ENCODE data around the gene COX20. TPM values are rescaled to one million over a fixed set of nuclear protein-coding genes. Genes with fewer than 3 reads are reported as not detected.

COX20 gene
- total RNA-seq, 1 donor from 2014 or later: 37.1 TPM

- H3K4me3 Mint-ChIP-seq: no peak overlapping the region
- intact Hi-C loops (cut with micrococcal nuclease): loop anchor here (1.0 kb wide), 1 partner anchor 8 kb away; no protein-coding TSS in a partner anchor
Measured at GRCh38 chr1:244854166-244854565, 18.7 kb downstream of the COX20 start.

GRCh38 chr1:244854865-244855578 lies 19.6 kb downstream of the COX20 start:
- Mint-ChIP-seq H3K36me3 (ENCODE audit: low read depth) (peaks cover 92% of the 10 kb centered on the region), H3K4me3 (no peak overlapping the region), H3K4me1 (peaks cover 64% of the 10 kb centered on the region), H3K9me3 (no peaks in the 10 kb centered on the region), H3K27ac (peak overlapping the region; percentile 70), H3K27me3 (no peaks in the 10 kb centered on the region)
- TF ChIP-seq CTCF (IDR thresholded peaks at IDR 0.05): no peak
- POLR2A ChIA-PET: interaction anchor here (1.8 to 7.4 kb wide), 3 partner anchors 8 to 86 kb away, joined by 5 to 80 read pairs (median 30); partner anchors contain the start of genes COX20 and HNRNPU
- DNase-seq (no peak), ATAC-seq (ENCODE audit: low read depth) (no peak)
- intact Hi-C loops (cut with micrococcal nuclease): loop anchor here (1.0 kb wide), 1 partner anchor 7 kb away; no protein-coding TSS in a partner anchor
- CTCF ChIA-PET: interaction anchor here (0.8 to 1.0 kb wide), 2 partner anchors 188 to 252 kb away, joined by 3 read pairs; no protein-coding TSS in a partner anchor

More at GRCh38 chr1:244854166-244854565, 18.7 kb downstream of the COX20 start:
- no peak for TF ChIP-seq CTCF (IDR thresholded peaks at IDR 0.05)
- Mint-ChIP-seq H3K4me1 (peaks cover 60% of the 10 kb centered on the region), H3K9me3 (no peaks in the 10 kb centered on the region), H3K27me3 (no peaks in the 10 kb centered on the region), H3K27ac (peak overlapping the region; percentile 30), H3K36me3 (ENCODE audit: low read depth) (peaks cover 92% of the 10 kb centered on the region)
- ATAC-seq (ENCODE audit: low read depth) (no peak), DNase-seq (no peak)
- POLR2A ChIA-PET: interaction anchor here (1.8 to 7.4 kb wide), 3 partner anchors 9 to 86 kb away, joined by 5 to 80 read pairs (median 30); partner anchors contain the start of genes COX20 and HNRNPU
- CTCF ChIA-PET: interaction anchor here (0.6 to 0.7 kb wide), 2 partner anchors 53 to 148 kb away, joined by 3 to 7 read pairs; no protein-coding TSS in a partner anchor

- intact Hi-C loops (cut with micrococcal nuclease): loop anchor here (1.0 kb wide), 1 partner anchor 15 kb away; no protein-coding TSS in a partner anchor
- no peaks in the 10 kb centered on the region for H3K27me3 Mint-ChIP-seq
- no peak overlapping the region for H3K4me3 Mint-ChIP-seq
- TF ChIP-seq CTCF (IDR thresholded peaks at IDR 0.05): no peak
- ATAC-seq (ENCODE audit: low read depth) (no peak), DNase-seq (no peak)
- ChIA-PET POLR2A (interaction anchor here (1.3 to 1.4 kb wide), 2 partner anchors 22 to 112 kb away, joined by 3 to 9 read pairs; partner anchors contain the start of gene COX20), CTCF (interaction anchor here (0.7 to 2.3 kb wide), 2 partner anchors 22 to 185 kb away, joined by 3 to 9 read pairs; no protein-coding TSS in a partner anchor)
- H3K4me1 Mint-ChIP-seq: peaks cover 80% of the 10 kb centered on the region
- H3K27ac Mint-ChIP-seq: no peak overlapping the region
- peaks cover 90% of the 10 kb centered on the region for H3K36me3 Mint-ChIP-seq (ENCODE audit: low read depth)
- H3K9me3 Mint-ChIP-seq: no peaks in the 10 kb centered on the region
Measured at GRCh38 chr1:244857761-244858160, 22.3 kb downstream of the COX20 start.

- Mint-ChIP-seq H3K36me3 (ENCODE audit: low read depth) (peaks cover 90% of the 10 kb centered on the region), H3K4me1 (peaks cover 80% of the 10 kb centered on the region), H3K9me3 (no peaks in the 10 kb centered on the region), H3K4me3 (no peak overlapping the region), H3K27me3 (no peaks in the 10 kb centered on the region), H3K27ac (peak overlapping the region; percentile 7)
- intact Hi-C loops (cut with micrococcal nuclease): loop anchor here (1.0 kb wide), 1 partner anchor 16 kb away; no protein-coding TSS in a partner anchor
- ATAC-seq (ENCODE audit: low read depth) (no peak), DNase-seq (no peak)
- no peak for TF ChIP-seq CTCF (IDR thresholded peaks at IDR 0.05)
- POLR2A ChIA-PET: interaction anchor here (1.4 to 8.8 kb wide), 2 partner anchors 22 to 111 kb away, joined by 3 to 364 read pairs; partner anchors contain the start of gene COX20
- CTCF ChIA-PET: interaction anchor here (1.2 to 2.3 kb wide), 2 partner anchors 22 to 184 kb away, joined by 4 to 9 read pairs; no protein-coding TSS in a partner anchor
Measured at GRCh38 chr1:244858357-244858756, 22.9 kb downstream of the COX20 start.

Data from activated B cell treated with CpG ODN at 0.5 μM for 24 hours (primary cell).